PC-3 (cell line): ENCODE results near the gene ASPN. TPM values are rescaled to one million over a fixed set of nuclear protein-coding genes. Genes with fewer than 3 reads are reported as not detected.

ENCODE experiments used
- ATAC-seq: fragments of 200-7000 bp; cut with Tn5 transposase; 2 replicates; pipeline ENCODE4 v1.9.1; 2020; ENCODE audit warnings: mild to moderate bottlenecking, moderate library complexity
- BruUV-seq: library from RNA; stranded (reverse); fragments of 400-500 nt; replicated peaks from 2 replicates; lab custom pipeline; 2021; lab: Mats Ljungman, UMichigan
- CTCF ChIA-PET: fragments of 300-600 bp; sonication (Branson Sonifier 250); formaldehyde crosslinking; loops from one replicate; lab custom pipeline; 2022; ENCODE audit warnings: antibody characterized with exemption; lab: Charles Lee
- POLR2A ChIA-PET: fragments of 300-600 bp; sonication (Branson Sonifier 250); formaldehyde crosslinking; loops from one replicate; lab custom pipeline; 2022; ENCODE audit warnings: antibody characterized with exemption; ENCODE audit not compliant: unreplicated experiment; lab: Charles Lee
- DNase-seq: peaks from one replicate; pipeline ENCODE4 v3.0.0-alpha.2; 2015
- H2AFZ ChIP-seq: fragments of 300-600 bp; sonication (generic); 2 replicates; pipeline ENCODE4 v1.6.0; 2016; ENCODE audit warnings: antibody characterized with exemption, low read length
- H3F3A ChIP-seq: fragments of 300-600 bp; sonication (generic); one replicate; pipeline ENCODE4 v1.6.0; 2017; ENCODE audit warnings: antibody characterized with exemption, low read length, control low read depth, mild to moderate bottlenecking; ENCODE audit not compliant: unreplicated experiment
- H3K27ac ChIP-seq: fragments of 300-600 bp; sonication (generic); 2 replicates; pipeline ENCODE4 v1.5.1; 2016; ENCODE audit warnings: mild to moderate bottlenecking, low read length
- H3K27me3 ChIP-seq: fragments of 300-600 bp; sonication (generic); 2 replicates; pipeline ENCODE4 v1.6.1; 2016; ENCODE audit warnings: low read length, mixed read lengths
- H3K36me3 ChIP-seq: fragments of 300-600 bp; sonication (generic); 2 replicates; pipeline ENCODE4 v1.6.1; 2016; ENCODE audit warnings: low read depth, mixed run types, low read length, mixed read lengths
- H3K4me1 ChIP-seq: fragments of 300-600 bp; sonication (generic); 2 replicates; pipeline ENCODE4 v1.5.1; 2016; ENCODE audit warnings: low read length; ENCODE audit not compliant: insufficient read depth
- H3K4me2 ChIP-seq: fragments of 300-600 bp; sonication (generic); 2 replicates; pipeline ENCODE4 v1.6.0; 2016; ENCODE audit warnings: low read length
- H3K4me3 ChIP-seq: fragments of 300-600 bp; sonication (generic); 2 replicates; pipeline ENCODE4 v1.5.1; 2016; ENCODE audit warnings: mild to moderate bottlenecking, low read length, mixed read lengths
- H3K79me2 ChIP-seq: fragments of 300-600 bp; sonication (generic); 2 replicates; pipeline ENCODE4 v1.6.1; 2017; ENCODE audit warnings: low read length, mixed read lengths
- H3K9ac ChIP-seq: fragments of 300-600 bp; sonication (generic); 2 replicates; pipeline ENCODE4 v1.6.0; 2016; ENCODE audit warnings: mild to moderate bottlenecking, low read length
- H3K9me2 ChIP-seq: fragments of 300-600 bp; sonication (generic); replicated peaks from 2 replicates; pipeline ENCODE4 v1.6.1; 2016; ENCODE audit warnings: mixed run types, low read length, mixed read lengths
- H3K9me3 ChIP-seq: fragments of 300-600 bp; sonication (generic); 2 replicates; pipeline ENCODE4 v1.6.1; 2016; ENCODE audit warnings: low read length, mixed read lengths
- H4K20me1 ChIP-seq: fragments of 300-600 bp; sonication (generic); 2 replicates; pipeline ENCODE4 v1.6.1; 2016; ENCODE audit warnings: low read length, mixed read lengths
- CTCF ChIP-seq: fragments of 300-600 bp; sonication (generic); conservative IDR thresholded peaks from 2 replicates; pipeline ENCODE4 v1.5.1; 2017; ENCODE audit warnings: antibody characterized with exemption, low read depth, mild to moderate bottlenecking, low read length
- EZH2 ChIP-seq: fragments of 300-600 bp; sonication (generic); IDR thresholded peaks from one replicate; pipeline ENCODE4 v1.6.1; 2017; ENCODE audit warnings: antibody characterized with exemption, mild to moderate bottlenecking, low read length; ENCODE audit not compliant: unreplicated experiment
- EZH2phosphoT487 ChIP-seq: fragments of 300-600 bp; sonication (generic); IDR thresholded peaks from 2 replicates; pipeline ENCODE4 v1.6.1; 2018; ENCODE audit warnings: mild to moderate bottlenecking, antibody characterized with exemption, low read length, borderline replicate concordance
- intact Hi-C: fragments of 100-400 bp; cut with micrococcal nuclease; formaldehyde crosslinking; loops from 2 replicates; pipeline ENCODE4 v1.9.0; 2023
- total RNA-seq: library from RNA; depleted of rRNA; stranded (reverse); fragments of >200 nt; gene quantifications from 2 replicates; pipeline ENCODE4 v1.2.3, GENCODE V29; 2014

Gene ASPN
- total RNA-seq, 1 experiment from 2014 or later, result not detected

GRCh38 chr9:92455217-92455616 lies 27.1 kb downstream of the ASPN start:
- intact Hi-C loops, result no loop called here
- Histone ChIP-seq H3K4me1 (no peaks in the 10 kb centered on the region), H3K4me2 (no peak overlapping the region), H2AFZ (no peak overlapping the region), H3K9me2 (no peaks in the 10 kb centered on the region), H3K79me2 (no peaks in the 10 kb centered on the region), H3K4me3 (no peak overlapping the region), H3K27ac (no peak overlapping the region), H3K9me3 (no peaks in the 10 kb centered on the region), H3F3A (no peaks in the 10 kb centered on the region), H3K36me3 (no peaks in the 10 kb centered on the region), H3K27me3 (no peaks in the 10 kb centered on the region), H3K9ac (no peak overlapping the region), H4K20me1 (no peaks in the 10 kb centered on the region)
- ATAC-seq (no peak), DNase-seq (peak; percentile 33)
- no TSS peak for BruUV-seq
- ChIA-PET CTCF (no interaction called here), POLR2A (no interaction called here)
- TF ChIP-seq CTCF, result peak; percentile 56
- TF ChIP-seq EZH2, result no peak

- Histone ChIP-seq H3K4me1 (no peaks in the 10 kb centered on the region), H3K27ac (no peak overlapping the region), H3K79me2 (no peaks in the 10 kb centered on the region), H3K9me2 (no peaks in the 10 kb centered on the region), H2AFZ (no peak overlapping the region), H3K36me3 (no peaks in the 10 kb centered on the region), H3F3A (no peaks in the 10 kb centered on the region), H3K4me3 (no peak overlapping the region), H3K4me2 (no peak overlapping the region), H3K27me3 (no peaks in the 10 kb centered on the region), H3K9ac (no peak overlapping the region), H3K9me3 (no peaks in the 10 kb centered on the region), H4K20me1 (no peaks in the 10 kb centered on the region)
- intact Hi-C loops, result no loop called here
- ATAC-seq (0 out of 2 replicates have a peak, but pooled peaks have one; percentile 24), DNase-seq (no peak)
- ChIA-PET CTCF (interaction anchor here (1.3 kb wide), 1 partner anchor 119 kb away, joined by 6 read pairs; no protein-coding TSS in a partner anchor), POLR2A (no interaction called here)
- TF ChIP-seq CTCF, result no peak
- no peak for TF ChIP-seq EZH2
- no peak for TF ChIP-seq EZH2phosphoT487
- BruUV-seq, result no TSS peak
These were observed 35.8 kb downstream of the ASPN start for GRCh38 chr9:92446536-92446935.

- no peak overlapping the region for H2AFZ ChIP-seq
- H3K4me3 ChIP-seq, result no peak overlapping the region
- H3K27me3 ChIP-seq, result no peaks in the 10 kb centered on the region
- no peaks in the 10 kb centered on the region for H3K9me3 ChIP-seq
- H3K36me3 ChIP-seq, result no peaks in the 10 kb centered on the region
- CTCF ChIA-PET, result no interaction called here
- no peak overlapping the region for H3K9ac ChIP-seq
- H4K20me1 ChIP-seq, result no peaks in the 10 kb centered on the region
- no peak overlapping the region for H3K27ac ChIP-seq
- no peaks in the 10 kb centered on the region for H3K9me2 ChIP-seq
- H3F3A ChIP-seq, result no peaks in the 10 kb centered on the region
- H3K4me1 ChIP-seq, result peaks cover 2% of the 10 kb centered on the region
- no peaks in the 10 kb centered on the region for H3K79me2 ChIP-seq
- DNase-seq (no peak), ATAC-seq (no peak)
- no TSS peak for BruUV-seq
- intact Hi-C loops, result no loop called here
- POLR2A ChIA-PET, result no interaction called here
- H3K4me2 ChIP-seq, result no peak overlapping the region
- no peak for TF ChIP-seq CTCF
- no peak for TF ChIP-seq EZH2
- TF ChIP-seq EZH2phosphoT487, result no peak
These were observed 37.5 kb downstream of the ASPN start for GRCh38 chr9:92444841-92445240.
